Spleen (tissue), 7 donors: Measurements from ENCODE around the gene YAE1.

Experiments
- CTCF ChIP-seq, 11 experiments: fragments of 200-600 bp in 7 of 11; fragments of 450-650 bp in 4 of 11; sonication (generic) in 4 of 11; IDR thresholded peaks in 8 of 11; conservative IDR thresholded peaks in 3 of 11; 1 replicate in 7 of 11; 2 replicates in 4 of 11; pipeline versions ENCODE4 v1.4.0 to v1.8.0; 2016 to 2021; ENCODE audit warnings: antibody characterized with exemption in 11 of 11, inconsistent platforms in 4 of 11, mild to moderate bottlenecking in 1 of 11
- POLR2A ChIP-seq, 3 donors: fragments of 450-650 bp; IDR thresholded peaks; one replicate each; pipeline ENCODE4 v1.5.1; 2017; ENCODE audit warnings: antibody characterized with exemption in 3 of 3, mild to moderate bottlenecking in 1 of 3
- POLR2AphosphoS5 ChIP-seq, 3 donors: sonication (generic); formaldehyde crosslinking; IDR thresholded peaks; one replicate each; pipeline ENCODE4 v1.5.1; 2017; ENCODE audit warnings: antibody characterized with exemption in 3 of 3
- donor health status: DM: no; HTN: no; CAD: no; lungs with moderate emphysema.
- donor health status: DM: no; HTN: no; CAD: no.
- donor health status: DM: no; HTN: no; CAD: no.

GRCh38 chr7:39594988-39595620 lies 28.9 kb downstream of the YAE1 start:
- TF ChIP-seq CTCF (IDR thresholded peaks at IDR 0.05 in 8 of 11, conservative IDR thresholded peaks at IDR 0.05 in 3 of 11) (no peak), POLR2AphosphoS5 (IDR thresholded peaks at IDR 0.05) (no peak), POLR2A (IDR thresholded peaks at IDR 0.05) (no peak)
